GM21528 (cell line): Measurements from ENCODE around the gene FAS.
"Not testable (repeated sequence)": the region's sequence is repeated elsewhere in the genome, so short reads cannot be mapped to it uniquely, and the experiment has no call there.

ENCODE experiments used
- ATAC-seq: cut with Tn5 transposase; IDR thresholded peaks from one replicate; pipeline ENCODE4 v1.9.1; 2021; ENCODE audit warnings: mild to moderate bottlenecking, moderate library complexity; ENCODE audit not compliant: unreplicated experiment, low FRiP score

FAS gene

GRCh38 chr10:88991161-88991898 is 732 bp downstream of the FAS start:
- ATAC-seq: peak; percentile 35

- no peak for ATAC-seq
Measured at GRCh38 chr10:88991899-88992320, 1.3 kb downstream of the FAS start.

GRCh38 chr10:88992921-88993524 is 2.4 kb downstream of the FAS start:
- no peak for ATAC-seq

- ATAC-seq: no peak
Measured at GRCh38 chr10:88994019-88994418, 3.4 kb downstream of the FAS start.

GRCh38 chr10:88995156-88995876 is 4.7 kb downstream of the FAS start:
- no peak for ATAC-seq

GRCh38 chr10:88996927-88997326 is 6.3 kb downstream of the FAS start:
- ATAC-seq: no peak

GRCh38 chr10:88999625-89000024 is 9.0 kb downstream of the FAS start:
- no peak for ATAC-seq

GRCh38 chr10:89001024-89001728 is 10.6 kb downstream of the FAS start:
- ATAC-seq: no peak

- ATAC-seq: no peak
Measured at GRCh38 chr10:89001729-89002072, 11.1 kb downstream of the FAS start.

GRCh38 chr10:89002226-89002978 is 11.8 kb downstream of the FAS start:
- no peak for ATAC-seq

- no peak for ATAC-seq
Measured at GRCh38 chr10:89003344-89003743, 12.7 kb downstream of the FAS start.

- ATAC-seq: no peak
Measured at GRCh38 chr10:89007129-89007893, 16.7 kb downstream of the FAS start.

GRCh38 chr10:89018700-89019346 is 28.2 kb downstream of the FAS start:
- not testable (repeated sequence) for ATAC-seq

GRCh38 chr10:89019569-89020327 is 29.1 kb downstream of the FAS start:
- no peak for ATAC-seq

- ATAC-seq: not testable (repeated sequence)
Measured at GRCh38 chr10:89021526-89021925, 30.9 kb downstream of the FAS start.

GRCh38 chr10:89022734-89023133 is 32.1 kb downstream of the FAS start:
- no peak for ATAC-seq

GRCh38 chr10:89025453-89025852 is 34.9 kb downstream of the FAS start:
- no peak for ATAC-seq

GRCh38 chr10:89029181-89029580 is 38.6 kb downstream of the FAS start:
- no peak for ATAC-seq
